H1 (cell line): Measurements from ENCODE around the gene DOK1. TPM values are rescaled to one million over a fixed set of nuclear protein-coding genes. Genes with fewer than 3 reads are reported as not detected.

ENCODE experiments used
- ASH2L ChIP-seq: fragments of 200-600, 300-600 bp; sonication (generic); IDR thresholded peaks from one replicate; pipeline ENCODE4 v1.7.1; 2017; ENCODE audit warnings: low read length
- RBBP5 ChIP-seq: IDR thresholded peaks from 2 replicates; pipeline ENCODE4 v1.7.1; 2012; ENCODE audit warnings: low read depth, mild to moderate bottlenecking, inconsistent platforms, low read length, moderate library complexity, borderline replicate concordance
- RXRA ChIP-seq: IDR thresholded peaks from 2 replicates; pipeline ENCODE4 v1.6.1; 2011; ENCODE audit warnings: low read depth, mild to moderate bottlenecking, low read length, moderate library complexity; ENCODE audit not compliant: insufficient read depth
- TEAD4 ChIP-seq: IDR thresholded peaks from 2 replicates; pipeline ENCODE4 v1.6.1; 2012; ENCODE audit warnings: low read depth, low read length, inconsistent platforms, mixed read lengths
- polyA plus RNA-seq, 7 experiments: library from polyadenylated mRNA; depleted of rRNA in 3 of 7; stranded (reverse) in 5 of 7; unstranded in 2 of 7; fragments of >200 nt in 5 of 7; fragments of 200-250 nt in 2 of 7; gene quantifications; 1 replicate in 5 of 7; 2 replicates in 1 of 7; 4 replicates in 1 of 7; pipeline versions ENCODE4 v1.2.1 to v1.2.3, GENCODE V29; 2011 to 2013; ENCODE audit warnings: missing spikeins in 2 of 7, mixed read lengths in 2 of 7
- total RNA-seq: library from RNA; stranded (reverse); fragmentation: NEBNext Ultra II Directional; extraction: Animal tissue kit (Norgen Biotek cat#: 25700); gene quantifications from 2 replicates; pipeline ENCODE4 v1.2.1, GENCODE V29; 2021
- TF ChIP-seq, protein P1 (sequence below): IDR thresholded peaks from 2 replicates; pipeline ENCODE4 v1.6.1; 2012; ENCODE audit warnings: low read length, inconsistent platforms

Gene DOK1
- total and polyA plus RNA-seq, 2 of the 8 experiments (the other 6 are each of a cell fraction or from before 2014, with no cell fraction given), result 11.0 to 14.3 TPM

DNA sequence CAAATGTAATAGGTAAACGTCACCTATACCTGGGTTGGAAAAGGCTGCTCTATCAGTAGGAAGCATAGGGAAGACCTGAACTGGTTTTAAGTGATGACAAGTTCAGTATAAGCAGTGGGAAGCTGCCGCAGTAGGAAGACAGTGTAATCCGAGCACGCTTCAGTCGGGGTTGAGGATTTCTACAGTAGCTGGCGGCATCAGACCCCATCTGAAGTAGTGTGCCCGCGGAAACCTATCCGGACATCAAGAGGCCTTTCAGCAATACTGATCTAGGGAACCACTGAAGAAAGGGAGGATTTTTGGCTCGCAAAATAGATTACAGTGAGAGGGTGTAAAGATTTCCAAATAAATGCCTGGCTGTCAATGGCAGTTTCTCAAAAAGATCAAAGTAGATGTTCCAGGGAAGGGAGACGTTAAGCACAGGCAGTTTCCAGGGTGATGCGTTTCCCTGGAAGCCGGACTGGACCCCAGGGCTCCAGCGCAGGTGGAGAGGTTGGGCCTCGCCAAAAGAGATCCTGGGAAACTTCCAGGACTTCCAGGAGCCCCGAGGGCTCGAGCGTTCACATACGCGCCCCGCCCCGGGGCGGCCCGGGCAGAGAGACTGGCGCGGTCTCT, 6.1 kb upstream of the DOK1 start (continued):
- TF ChIP-seq RBBP5 (peak; percentile 10; the same call in 1 of the 2 replicates), RXRA (no peak), ASH2L (no peak), TEAD4 (no peak)
- TF ChIP-seq, protein P1, sequence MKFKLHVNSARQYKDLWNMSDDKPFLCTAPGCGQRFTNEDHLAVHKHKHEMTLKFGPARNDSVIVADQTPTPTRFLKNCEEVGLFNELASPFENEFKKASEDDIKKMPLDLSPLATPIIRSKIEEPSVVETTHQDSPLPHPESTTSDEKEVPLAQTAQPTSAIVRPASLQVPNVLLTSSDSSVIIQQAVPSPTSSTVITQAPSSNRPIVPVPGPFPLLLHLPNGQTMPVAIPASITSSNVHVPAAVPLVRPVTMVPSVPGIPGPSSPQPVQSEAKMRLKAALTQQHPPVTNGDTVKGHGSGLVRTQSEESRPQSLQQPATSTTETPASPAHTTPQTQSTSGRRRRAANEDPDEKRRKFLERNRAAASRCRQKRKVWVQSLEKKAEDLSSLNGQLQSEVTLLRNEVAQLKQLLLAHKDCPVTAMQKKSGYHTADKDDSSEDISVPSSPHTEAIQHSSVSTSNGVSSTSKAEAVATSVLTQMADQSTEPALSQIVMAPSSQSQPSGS, result no peak
